Tibial artery (tissue), 4 donors: ENCODE data around the gene STARD9.

Experiments used
- DNase-seq, 2 donors: peaks; one replicate each; pipeline ENCODE4 v3.0.0-alpha.2; 2019
- H3K27ac ChIP-seq, 2 donors: fragments of 200-600 bp; sonication (generic) in 1 of 2; 1 replicate in 1 of 2; 2 replicates in 1 of 2; pipeline ENCODE4 v1.5.1; 2018 to 2019; ENCODE audit warnings: mild to moderate bottlenecking in 1 of 2
- H3K27me3 ChIP-seq, 2 donors: fragments of 200-600 bp; sonication (generic) in 1 of 2; one replicate each; pipeline versions ENCODE4 v1.5.1 to v1.6.0; 2016 to 2019
- H3K36me3 ChIP-seq, 3 donors: fragments of 200-600 bp; sonication (generic) in 2 of 3; one replicate each; pipeline ENCODE4 v1.5.1; 2016 to 2019; ENCODE audit warnings: mild to moderate bottlenecking in 2 of 3
- H3K4me1 ChIP-seq, 4 donors: fragments of 200-600 bp; sonication (generic) in 2 of 4; 1 replicate in 3 of 4; 2 replicates in 1 of 4; pipeline ENCODE4 v1.5.1; 2016 to 2019
- H3K4me3 ChIP-seq, 2 donors: fragments of 200-600 bp; sonication (generic) in 1 of 2; 1 replicate in 1 of 2; 2 replicates in 1 of 2; pipeline ENCODE4 v1.5.1; 2018 to 2019; ENCODE audit warnings: mild to moderate bottlenecking in 2 of 2
- H3K9me3 ChIP-seq, 3 donors: fragments of 200-600 bp; sonication (generic) in 1 of 3; one replicate each; pipeline ENCODE4 v1.5.1; 2016 to 2019
- CTCF ChIP-seq, 2 experiments: fragments of 200-600 bp in 1 of 2; fragments of 450-650 bp in 1 of 2; IDR thresholded peaks; one replicate each; pipeline ENCODE4 v1.5.1; 2017 to 2019; ENCODE audit warnings: antibody characterized with exemption in 2 of 2, mild to moderate bottlenecking in 1 of 2, moderate library complexity in 1 of 2
- intact Hi-C: fragments of 100-400 bp; cut with DNase I; formaldehyde crosslinking; loops from one replicate; pipeline ENCODE4 v1.15.0; 2023; ENCODE audit warnings: low total_unique reads

Gene STARD9

GRCh38 chr15:42640109-42640508 lies 64.7 kb downstream of the STARD9 start:
- H3K9me3 ChIP-seq, result no peaks in the 10 kb centered on the region
- no peak for TF ChIP-seq CTCF (IDR thresholded peaks at IDR 0.05)
- intact Hi-C loops, result no loop called here
- H3K27me3 ChIP-seq, result no peaks in the 10 kb centered on the region
- no peak overlapping the region for H3K4me3 ChIP-seq
- DNase-seq, result no peak
- peaks cover 42 to 73% (median 62%) of the 10 kb centered on the region in 3 donors for H3K36me3 ChIP-seq
- no peak overlapping the region for H3K27ac ChIP-seq
- H3K4me1 ChIP-seq, result no peaks in the 10 kb centered on the region

GRCh38 chr15:42650208-42651066 lies 75.0 kb downstream of the STARD9 start:
- peak; percentile 59 to 73 for TF ChIP-seq CTCF (IDR thresholded peaks at IDR 0.05)
- Histone ChIP-seq H3K27me3 (no peaks in the 10 kb centered on the region), H3K4me1 (no peaks in the 10 kb centered on the region), H3K4me3 (no peak overlapping the region), H3K36me3 (peaks cover 5 to 31% (median 27%) of the 10 kb centered on the region in 3 donors), H3K27ac (no peak overlapping the region), H3K9me3 (no peaks in the 10 kb centered on the region)
- DNase-seq, result peak; percentile 64 to 70
- intact Hi-C loops, result no loop called here

- H3K4me3 ChIP-seq, result no peak overlapping the region
- H3K27me3 ChIP-seq, result no peaks in the 10 kb centered on the region
- H3K27ac ChIP-seq, result no peak overlapping the region
- H3K9me3 ChIP-seq, result no peaks in the 10 kb centered on the region
- H3K4me1 ChIP-seq, result no peaks in the 10 kb centered on the region
- H3K36me3 ChIP-seq, result peaks cover 74 to 79% (median 74%) of the 10 kb centered on the region in 3 donors
- no peak for TF ChIP-seq CTCF (IDR thresholded peaks at IDR 0.05)
- DNase-seq, result no peak
- intact Hi-C loops, result no loop called here
Observed at GRCh38 chr15:42665827-42666226, 90.4 kb downstream of the STARD9 start.

GRCh38 chr15:42667855-42668254 lies 92.4 kb downstream of the STARD9 start:
- intact Hi-C loops, result no loop called here
- TF ChIP-seq CTCF (IDR thresholded peaks at IDR 0.05), result no peak
- Histone ChIP-seq H3K4me3 (no peak overlapping the region), H3K36me3 (peaks cover 63 to 89% (median 74%) of the 10 kb centered on the region in 3 donors), H3K27me3 (no peaks in the 10 kb centered on the region), H3K9me3 (no peaks in the 10 kb centered on the region), H3K27ac (no peak overlapping the region), H3K4me1 (no peaks in the 10 kb centered on the region)
- no peak for DNase-seq

GRCh38 chr15:42670451-42670850 lies 95.0 kb downstream of the STARD9 start:
- TF ChIP-seq CTCF (IDR thresholded peaks at IDR 0.05), result no peak
- no peak overlapping the region for H3K4me3 ChIP-seq
- H3K27ac ChIP-seq, result no peak overlapping the region
- H3K4me1 ChIP-seq, result no peaks in the 10 kb centered on the region
- DNase-seq, result no peak
- intact Hi-C loops, result no loop called here
- no peaks in the 10 kb centered on the region for H3K9me3 ChIP-seq
- H3K27me3 ChIP-seq, result no peaks in the 10 kb centered on the region
- peaks cover 60 to 88% (median 75%) of the 10 kb centered on the region in 3 donors for H3K36me3 ChIP-seq
